ENCODE measurements around the gene VWA8. TPM values are rescaled to one million over a fixed set of nuclear protein-coding genes. Genes with fewer than 3 reads are reported as not detected.
A peak's percentile ranks its signal among the peaks of the same experiment; 100 is the strongest.

The VWA8 gene
- total RNA-seq, 1 donor: 33.2 TPM

GRCh38 chr13:41919741-41920487 lies 41.0 kb downstream of the VWA8 start:
- no peak overlapping the region for H3K4me3 ChIP-seq (ENCODE audit: low read depth, low read length)
- TF ChIP-seq CTCF (IDR thresholded peaks at IDR 0.05; ENCODE audit: insufficient read depth, low read depth, low read length): no peak
- DNase-seq (ENCODE audit: low read depth): no peak

- DNase-seq (ENCODE audit: low read depth): no peak
- TF ChIP-seq CTCF (IDR thresholded peaks at IDR 0.05; ENCODE audit: insufficient read depth, low read depth, low read length): no peak
- H3K4me3 ChIP-seq (ENCODE audit: low read depth, low read length): no peak overlapping the region
Observed at GRCh38 chr13:41919031-41919740, 41.7 kb downstream of the VWA8 start.

GRCh38 chr13:41917641-41918040 lies 43.3 kb downstream of the VWA8 start:
- no peak overlapping the region for H3K4me3 ChIP-seq (ENCODE audit: low read depth, low read length)
- peak; percentile 55 for DNase-seq (ENCODE audit: low read depth)
- no peak for TF ChIP-seq CTCF (IDR thresholded peaks at IDR 0.05; ENCODE audit: insufficient read depth, low read depth, low read length)

- H3K4me3 ChIP-seq (ENCODE audit: low read depth, low read length): no peak overlapping the region
- TF ChIP-seq CTCF (IDR thresholded peaks at IDR 0.05; ENCODE audit: insufficient read depth, low read depth, low read length): no peak
- DNase-seq (ENCODE audit: low read depth): peak; percentile 88
Observed at GRCh38 chr13:41916173-41916954, 44.5 kb downstream of the VWA8 start.

GRCh38 chr13:41915081-41915480 lies 45.8 kb downstream of the VWA8 start:
- no peak for TF ChIP-seq CTCF (IDR thresholded peaks at IDR 0.05; ENCODE audit: insufficient read depth, low read depth, low read length)
- no peak overlapping the region for H3K4me3 ChIP-seq (ENCODE audit: low read depth, low read length)
- peak; percentile 38 for DNase-seq (ENCODE audit: low read depth)

GRCh38 chr13:41914552-41914951 lies 46.4 kb downstream of the VWA8 start:
- H3K4me3 ChIP-seq (ENCODE audit: low read depth, low read length): no peak overlapping the region
- no peak for DNase-seq (ENCODE audit: low read depth)
- TF ChIP-seq CTCF (IDR thresholded peaks at IDR 0.05; ENCODE audit: insufficient read depth, low read depth, low read length): no peak
